CD4-positive, CD25-positive, alpha-beta regulatory T cell (primary cell): Measurements from ENCODE around the gene SPTSSA. TPM values are rescaled to one million over a fixed set of nuclear protein-coding genes. Genes with fewer than 3 reads are reported as not detected.

Experiments
- ATAC-seq, 2 donors: fragments of 150-1000 bp; cut with Tn5 transposase; one replicate each; pipeline ENCODE4 v1.10.0; 2021; ENCODE audit warnings: low read depth in 2 of 2, moderate number of reproducible peaks in 2 of 2, moderate library complexity in 1 of 2
- DNase-seq, 3 donors: peaks; one replicate each; pipeline versions ENCODE4 v3.0.0 to v3.0.0-alpha.2; 2012 to 2022; ENCODE audit warnings: mixed read lengths in 1 of 3
- H3K27ac ChIP-seq: one replicate; pipeline ENCODE4 v1.7.0; 2013; ENCODE audit warnings: mild to moderate bottlenecking, low read length; ENCODE audit not compliant: insufficient read depth, poor library complexity, severe bottlenecking
- H3K27me3 ChIP-seq: one replicate; pipeline ENCODE4 v1.7.0; 2013; ENCODE audit warnings: low read length; ENCODE audit not compliant: control insufficient read depth, insufficient read depth
- H3K36me3 ChIP-seq: one replicate; pipeline ENCODE4 v1.7.0; 2013; ENCODE audit warnings: mild to moderate bottlenecking, low read length, moderate library complexity; ENCODE audit not compliant: control insufficient read depth, insufficient read depth
- H3K4me1 ChIP-seq: 2 replicates; pipeline ENCODE4 v1.7.0; 2013; ENCODE audit warnings: mild to moderate bottlenecking, low read length; ENCODE audit not compliant: insufficient read depth, control insufficient read depth, poor library complexity, severe bottlenecking
- H3K4me3 ChIP-seq: one replicate; pipeline ENCODE4 v1.7.0; 2013; ENCODE audit warnings: low read depth, mild to moderate bottlenecking, low read length, moderate library complexity
- H3K9me3 ChIP-seq, 2 experiments: 1 replicate in 1 of 2; 2 replicates in 1 of 2; pipeline ENCODE4 v1.7.0; 2013; ENCODE audit warnings: low read length in 2 of 2, mild to moderate bottlenecking in 1 of 2, moderate library complexity in 1 of 2; ENCODE audit not compliant: control insufficient read depth in 2 of 2
- H3K27ac Mint-ChIP-seq, 3 donors: one replicate each; pipeline ENCODE4 v1.8.0; 2020 to 2022; ENCODE audit warnings: mild to moderate bottlenecking in 3 of 3, mixed read lengths in 3 of 3, moderate library complexity in 2 of 3
- H3K27me3 Mint-ChIP-seq: one replicate; pipeline ENCODE4 v1.8.0; 2022; ENCODE audit warnings: mild to moderate bottlenecking, mixed read lengths
- H3K36me3 Mint-ChIP-seq: one replicate; pipeline ENCODE4 v1.8.0; 2020; ENCODE audit warnings: mixed read lengths
- H3K4me1 Mint-ChIP-seq, 4 donors: one replicate each; pipeline ENCODE4 v1.8.0; 2020 to 2022; ENCODE audit warnings: mixed read lengths in 4 of 4, mild to moderate bottlenecking in 1 of 4
- H3K4me3 Mint-ChIP-seq, 4 donors: one replicate each; pipeline ENCODE4 v1.8.0; 2020 to 2022; ENCODE audit warnings: mild to moderate bottlenecking in 4 of 4, mixed read lengths in 4 of 4, moderate library complexity in 3 of 4
- H3K9me3 Mint-ChIP-seq, 7 donors: one replicate each; pipeline ENCODE4 v1.8.0; 2020 to 2022; ENCODE audit warnings: mixed read lengths in 7 of 7, mild to moderate bottlenecking in 3 of 7, moderate library complexity in 2 of 7
- polyA plus RNA-seq, 4 donors: library from polyadenylated mRNA; unstranded; fragments of 300-500 nt; fragmentation: Illumina TruSeq; gene quantifications; one replicate each; pipeline ENCODE4 v1.2.3, GENCODE V29; 2021
- total RNA-seq: library from RNA; stranded (reverse); gene quantifications from one replicate; pipeline ENCODE4 v1.2.3, GENCODE V29; 2022

SPTSSA gene
- total and polyA plus RNA-seq, 5 donors from 2014 or later = 4.0 to 10.7 (median 8.1) TPM

- H3K27ac ChIP-seq = no peak overlapping the region
- DNase-seq (no peak), ATAC-seq (no peak)
- H3K27me3 Mint-ChIP-seq = peaks cover 9% of the 10 kb centered on the region
- no peaks in the 10 kb centered on the region for H3K4me1 ChIP-seq
- H3K36me3 ChIP-seq = no peaks in the 10 kb centered on the region
- H3K9me3 Mint-ChIP-seq = peaks cover 0 to 2% (median 0%) of the 10 kb centered on the region in 7 donors
- no peaks in the 10 kb centered on the region for H3K9me3 ChIP-seq
- no peaks in the 10 kb centered on the region for H3K27me3 ChIP-seq
- H3K4me1 Mint-ChIP-seq = peaks cover 0 to 8% (median 1%) of the 10 kb centered on the region in 4 donors
- H3K4me3 ChIP-seq = no peak overlapping the region
- H3K36me3 Mint-ChIP-seq = no peaks in the 10 kb centered on the region
- no peak overlapping the region for H3K4me3 Mint-ChIP-seq
- H3K27ac Mint-ChIP-seq = no peak overlapping the region
Observed at GRCh38 chr14:34466691-34467090, 4.7 kb upstream of the SPTSSA start.

GRCh38 chr14:34465069-34465859 is 3.2 kb upstream of the SPTSSA start:
- Mint-ChIP-seq H3K27ac (no peak overlapping the region), H3K4me1 (peaks cover 0 to 21% (median 13%) of the 10 kb centered on the region in 4 donors), H3K9me3 (no peaks in the 10 kb centered on the region), H3K36me3 (no peaks in the 10 kb centered on the region), H3K27me3 (peaks cover 5% of the 10 kb centered on the region), H3K4me3 (no peak overlapping the region)
- no peak for ATAC-seq
- Histone ChIP-seq H3K4me3 (no peak overlapping the region), H3K27ac (no peak overlapping the region), H3K27me3 (no peaks in the 10 kb centered on the region), H3K9me3 (no peaks in the 10 kb centered on the region), H3K36me3 (no peaks in the 10 kb centered on the region), H3K4me1 (peaks cover 11% of the 10 kb centered on the region)
- DNase-seq = peak in 1 of 3 donors; percentile 27

DNA sequence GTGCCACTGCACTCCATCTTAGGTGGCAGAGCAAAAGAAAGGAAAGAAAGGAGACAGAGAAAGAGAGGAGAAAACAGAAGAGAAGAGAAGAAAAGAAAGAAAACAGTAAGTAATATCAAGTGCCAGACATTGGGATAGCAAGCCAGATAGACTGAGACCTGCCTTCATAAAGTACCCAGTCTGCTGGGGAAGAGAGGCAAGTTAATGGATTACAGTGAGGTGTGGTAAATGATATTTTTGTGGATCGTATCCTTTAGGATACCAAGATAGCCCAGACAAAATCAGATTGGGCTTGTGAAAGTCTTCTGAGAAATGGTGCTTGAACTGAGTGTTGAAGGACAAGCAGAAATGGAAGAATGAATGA is 1.5 kb upstream of the SPTSSA start:
- no peaks in the 10 kb centered on the region for H3K9me3 ChIP-seq
- no peaks in the 10 kb centered on the region for H3K9me3 Mint-ChIP-seq
- peaks cover under 1% of the 10 kb centered on the region for H3K27me3 Mint-ChIP-seq
- no peaks in the 10 kb centered on the region for H3K36me3 Mint-ChIP-seq
- H3K36me3 ChIP-seq = no peaks in the 10 kb centered on the region
- no peak overlapping the region for H3K27ac ChIP-seq
- H3K4me1 Mint-ChIP-seq = peaks cover 0 to 22% (median 17%) of the 10 kb centered on the region in 4 donors
- H3K27ac Mint-ChIP-seq = no peak overlapping the region
- H3K4me1 ChIP-seq = peaks cover 11% of the 10 kb centered on the region
- no peak overlapping the region for H3K4me3 ChIP-seq
- DNase-seq = no peak
- no peaks in the 10 kb centered on the region for H3K27me3 ChIP-seq
- H3K4me3 Mint-ChIP-seq = no peak overlapping the region
- no peak for ATAC-seq

- peak; percentile 11 to 45 (median 13) for DNase-seq
- no peaks in the 10 kb centered on the region for H3K9me3 ChIP-seq
- Mint-ChIP-seq H3K9me3 (no peaks in the 10 kb centered on the region), H3K4me3 (peak overlapping the region; percentile 84 to 93 (median 92)), H3K27ac (peak overlapping the region in 2 of 3 donors; percentile 73 to 86), H3K27me3 (no peaks in the 10 kb centered on the region), H3K36me3 (no peaks in the 10 kb centered on the region), H3K4me1 (peaks cover 4 to 22% (median 17%) of the 10 kb centered on the region in 4 donors)
- ATAC-seq = peak in 1 of 2 donors; percentile 56
- H3K4me1 ChIP-seq = peaks cover 11% of the 10 kb centered on the region
- no peaks in the 10 kb centered on the region for H3K36me3 ChIP-seq
- H3K4me3 ChIP-seq = peak overlapping the region; percentile 86
- H3K27ac ChIP-seq = peak overlapping the region; percentile 56
- no peaks in the 10 kb centered on the region for H3K27me3 ChIP-seq
Observed at GRCh38 chr14:34461334-34462131, 507 bp downstream of the SPTSSA start.

- Mint-ChIP-seq H3K27ac (peak overlapping the region in 2 of 3 donors; percentile 73 to 86), H3K36me3 (no peaks in the 10 kb centered on the region), H3K9me3 (no peaks in the 10 kb centered on the region), H3K4me3 (peak overlapping the region; percentile 84 to 93 (median 92)), H3K27me3 (no peaks in the 10 kb centered on the region), H3K4me1 (peaks cover 4 to 22% (median 17%) of the 10 kb centered on the region in 4 donors)
- H3K4me1 ChIP-seq = peaks cover 11% of the 10 kb centered on the region
- ATAC-seq = no peak
- no peaks in the 10 kb centered on the region for H3K27me3 ChIP-seq
- no peak overlapping the region for H3K27ac ChIP-seq
- peaks cover 4% of the 10 kb centered on the region for H3K36me3 ChIP-seq
- no peaks in the 10 kb centered on the region for H3K9me3 ChIP-seq
- peak overlapping the region; percentile 86 for H3K4me3 ChIP-seq
- no peak for DNase-seq
Observed at GRCh38 chr14:34460841-34461240, 1.2 kb downstream of the SPTSSA start.

GRCh38 chr14:34460295-34460694 is 1.7 kb downstream of the SPTSSA start:
- H3K4me3 Mint-ChIP-seq = peak overlapping the region in 3 of 4 donors; percentile 84 to 93 (median 90)
- peaks cover 4 to 22% (median 17%) of the 10 kb centered on the region in 4 donors for H3K4me1 Mint-ChIP-seq
- Histone ChIP-seq H3K4me1 (peaks cover 11% of the 10 kb centered on the region), H3K4me3 (peak overlapping the region; percentile 86), H3K36me3 (peaks cover 4% of the 10 kb centered on the region), H3K9me3 (no peaks in the 10 kb centered on the region), H3K27me3 (no peaks in the 10 kb centered on the region), H3K27ac (no peak overlapping the region)
- no peaks in the 10 kb centered on the region for H3K27me3 Mint-ChIP-seq
- H3K9me3 Mint-ChIP-seq = no peaks in the 10 kb centered on the region
- H3K36me3 Mint-ChIP-seq = no peaks in the 10 kb centered on the region
- no peak overlapping the region for H3K27ac Mint-ChIP-seq
- ATAC-seq (no peak), DNase-seq (no peak)

DNA sequence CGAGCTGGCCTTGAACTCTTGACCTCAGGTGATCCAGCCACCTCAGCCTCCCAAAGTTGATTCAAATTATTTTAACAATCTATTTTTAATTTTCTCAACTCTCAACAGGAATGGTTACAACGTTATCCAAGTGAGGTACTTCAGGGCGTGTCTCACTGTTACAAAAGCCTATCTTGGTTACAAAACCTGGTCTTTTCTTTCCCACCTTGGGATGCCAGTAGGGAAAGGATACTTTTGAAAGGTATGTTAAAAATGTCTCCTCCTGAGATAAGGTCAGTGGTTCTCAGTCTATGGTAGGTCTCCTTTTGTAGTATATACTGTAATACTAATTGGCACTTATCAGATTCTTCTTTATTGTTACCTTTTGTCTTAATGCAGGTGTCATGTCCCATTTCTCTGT is 4.9 kb downstream of the SPTSSA start:
- peaks cover 5% of the 10 kb centered on the region for H3K36me3 Mint-ChIP-seq
- H3K27me3 ChIP-seq = no peaks in the 10 kb centered on the region
- peaks cover 4% of the 10 kb centered on the region for H3K36me3 ChIP-seq
- H3K9me3 Mint-ChIP-seq = no peaks in the 10 kb centered on the region
- peaks cover 4 to 21% (median 13%) of the 10 kb centered on the region in 4 donors for H3K4me1 Mint-ChIP-seq
- no peak overlapping the region for H3K4me3 Mint-ChIP-seq
- no peak overlapping the region for H3K27ac ChIP-seq
- H3K27me3 Mint-ChIP-seq = no peaks in the 10 kb centered on the region
- no peak for ATAC-seq
- H3K4me3 ChIP-seq = no peak overlapping the region
- H3K4me1 ChIP-seq = peaks cover 11% of the 10 kb centered on the region
- H3K27ac Mint-ChIP-seq = no peak overlapping the region
- no peak for DNase-seq
- H3K9me3 ChIP-seq = no peaks in the 10 kb centered on the region
